ENCODE data around the gene FLYWCH1. TPM values are rescaled to one million over a fixed set of nuclear protein-coding genes. Genes with fewer than 3 reads are reported as not detected.

The FLYWCH1 gene
- total RNA-seq, 4 donors from 2014 or later = 41.7 to 49.7 (median 44.0) TPM

DNA sequence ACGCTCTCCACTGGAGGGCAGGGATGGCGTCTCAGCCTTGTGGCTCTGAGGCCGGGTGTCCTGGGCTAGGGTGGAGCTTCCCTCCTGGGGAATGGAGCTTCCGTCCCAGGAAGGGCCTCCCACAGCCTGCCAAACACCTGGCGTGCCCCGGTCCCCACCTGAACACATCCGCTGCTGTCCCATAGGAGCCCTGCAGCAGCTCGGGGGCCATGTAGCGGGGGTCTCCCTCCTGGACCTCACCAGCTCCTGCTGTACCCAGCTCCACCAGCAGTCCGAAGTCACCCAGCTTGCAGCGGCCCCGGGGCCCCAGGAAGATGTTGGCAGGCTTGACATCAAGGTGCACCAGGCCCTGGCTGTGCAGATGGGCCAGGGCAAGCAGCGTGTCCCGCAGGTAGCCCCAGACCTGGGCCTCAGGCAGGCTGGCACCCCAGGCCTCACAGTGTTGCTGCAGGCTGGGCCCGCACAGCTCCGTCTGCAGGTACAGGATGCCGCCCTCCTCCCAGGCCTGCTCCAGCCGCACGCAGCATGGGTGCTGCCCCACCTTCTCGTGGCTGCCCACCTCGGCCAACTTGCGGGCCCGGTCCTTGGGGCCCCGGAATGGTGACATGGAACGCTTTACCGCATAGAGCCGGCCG, 63.5 kb downstream of the FLYWCH1 start:
- ATAC-seq (no peak), DNase-seq (no peak)
- H3K4me1 ChIP-seq = peaks cover 2 to 12% of the 10 kb centered on the region in 2 donors
- no peak overlapping the region for H3K27ac ChIP-seq
- TF ChIP-seq, protein P1, sequence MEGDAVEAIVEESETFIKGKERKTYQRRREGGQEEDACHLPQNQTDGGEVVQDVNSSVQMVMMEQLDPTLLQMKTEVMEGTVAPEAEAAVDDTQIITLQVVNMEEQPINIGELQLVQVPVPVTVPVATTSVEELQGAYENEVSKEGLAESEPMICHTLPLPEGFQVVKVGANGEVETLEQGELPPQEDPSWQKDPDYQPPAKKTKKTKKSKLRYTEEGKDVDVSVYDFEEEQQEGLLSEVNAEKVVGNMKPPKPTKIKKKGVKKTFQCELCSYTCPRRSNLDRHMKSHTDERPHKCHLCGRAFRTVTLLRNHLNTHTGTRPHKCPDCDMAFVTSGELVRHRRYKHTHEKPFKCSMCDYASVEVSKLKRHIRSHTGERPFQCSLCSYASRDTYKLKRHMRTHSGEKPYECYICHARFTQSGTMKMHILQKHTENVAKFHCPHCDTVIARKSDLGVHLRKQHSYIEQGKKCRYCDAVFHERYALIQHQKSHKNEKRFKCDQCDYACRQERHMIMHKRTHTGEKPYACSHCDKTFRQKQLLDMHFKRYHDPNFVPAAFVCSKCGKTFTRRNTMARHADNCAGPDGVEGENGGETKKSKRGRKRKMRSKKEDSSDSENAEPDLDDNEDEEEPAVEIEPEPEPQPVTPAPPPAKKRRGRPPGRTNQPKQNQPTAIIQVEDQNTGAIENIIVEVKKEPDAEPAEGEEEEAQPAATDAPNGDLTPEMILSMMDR (IDR thresholded peaks at IDR 0.05 in 4 of 5, conservative IDR thresholded peaks at IDR 0.05 in 1 of 5) = no peak
- TF ChIP-seq POLR2A (IDR thresholded peaks at IDR 0.05) = no peak
- H3K4me3 ChIP-seq = no peak overlapping the region
- no peaks in the 10 kb centered on the region for H3K9me3 ChIP-seq
- in situ Hi-C loops (cut with MboI; ENCODE audit: low sequenced_read_pairs in 4 of 4) = no loop called here
- intact Hi-C loops (cut with DNase I; ENCODE audit: low total_unique reads) = no loop called here
- H3K27me3 ChIP-seq = peaks cover 0 to 6% (median 3%) of the 10 kb centered on the region in 3 donors
- no peaks in the 10 kb centered on the region for H3K36me3 ChIP-seq

GRCh38 chr16:2976201-2976600, 64.5 kb downstream of the FLYWCH1 start:
- Histone ChIP-seq H3K9me3 (no peaks in the 10 kb centered on the region), H3K4me3 (no peak overlapping the region), H3K4me1 (peaks cover 5% of the 10 kb centered on the region in 2 donors), H3K36me3 (no peaks in the 10 kb centered on the region), H3K27me3 (peaks cover 0 to 6% (median 3%) of the 10 kb centered on the region in 3 donors), H3K27ac (no peak overlapping the region)
- intact Hi-C loops (cut with DNase I; ENCODE audit: low total_unique reads) = no loop called here
- no peak for ATAC-seq
- in situ Hi-C loops (cut with MboI; ENCODE audit: low sequenced_read_pairs in 4 of 4) = no loop called here
- TF ChIP-seq, protein P1 (IDR thresholded peaks at IDR 0.05 in 4 of 5, conservative IDR thresholded peaks at IDR 0.05 in 1 of 5) = no peak
- TF ChIP-seq POLR2A (IDR thresholded peaks at IDR 0.05) = no peak
- DNase-seq = no peak

GRCh38 chr16:2976673-2977072, 64.9 kb downstream of the FLYWCH1 start:
- Histone ChIP-seq H3K4me1 (peaks cover 5% of the 10 kb centered on the region in 2 donors), H3K9me3 (no peaks in the 10 kb centered on the region), H3K36me3 (no peaks in the 10 kb centered on the region), H3K27me3 (peaks cover 0 to 6% (median 3%) of the 10 kb centered on the region in 3 donors), H3K4me3 (no peak overlapping the region), H3K27ac (no peak overlapping the region)
- in situ Hi-C loops (cut with MboI; ENCODE audit: low sequenced_read_pairs in 4 of 4) = no loop called here
- no peak for ATAC-seq
- intact Hi-C loops (cut with DNase I; ENCODE audit: low total_unique reads) = no loop called here
- TF ChIP-seq, protein P1 (IDR thresholded peaks at IDR 0.05 in 4 of 5, conservative IDR thresholded peaks at IDR 0.05 in 1 of 5) = no peak
- TF ChIP-seq POLR2A (IDR thresholded peaks at IDR 0.05) = no peak
- DNase-seq = no peak

- H3K27me3 ChIP-seq = peaks cover 0 to 6% (median 3%) of the 10 kb centered on the region in 3 donors
- TF ChIP-seq POLR2A (IDR thresholded peaks at IDR 0.05) = no peak
- TF ChIP-seq, protein P1 (IDR thresholded peaks at IDR 0.05 in 4 of 5, conservative IDR thresholded peaks at IDR 0.05 in 1 of 5) = no peak
- H3K27ac ChIP-seq = no peak overlapping the region
- H3K36me3 ChIP-seq = no peaks in the 10 kb centered on the region
- in situ Hi-C loops (cut with MboI; ENCODE audit: low sequenced_read_pairs in 4 of 4) (no loop called here), intact Hi-C loops (cut with DNase I; ENCODE audit: low total_unique reads) (no loop called here)
- no peak overlapping the region for H3K4me3 ChIP-seq
- ATAC-seq = no peak
- no peak for DNase-seq
- H3K9me3 ChIP-seq = no peaks in the 10 kb centered on the region
- peaks cover 5% of the 10 kb centered on the region in 2 donors for H3K4me1 ChIP-seq
These were observed 65.7 kb downstream of the FLYWCH1 start for GRCh38 chr16:2977440-2977839.
